Neural progenitor cell (in vitro differentiated cells): ENCODE data around the gene ATAD2B. TPM values are rescaled to one million over a fixed set of nuclear protein-coding genes. Genes with fewer than 3 reads are reported as not detected.

Experiments used
- DNase-seq: peaks from one replicate; pipeline ENCODE4 v3.0.0-alpha.2; 2016; ENCODE audit warnings: low spot score
- H2AFZ ChIP-seq: fragments of 200-600 bp; sonication (generic); replicated peaks from 2 replicates; pipeline ENCODE4 v1.6.1; 2016; ENCODE audit warnings: antibody characterized with exemption
- H3F3A ChIP-seq: fragments of 200-600 bp; sonication (generic); 2 replicates; pipeline ENCODE4 v1.6.1; 2016; ENCODE audit warnings: antibody characterized with exemption, low read depth
- H3K27ac ChIP-seq: fragments of 200-600 bp; sonication (generic); 2 replicates; pipeline ENCODE4 v1.5.1; 2016; ENCODE audit warnings: mild to moderate bottlenecking
- H3K27me3 ChIP-seq: fragments of 200-600 bp; sonication (generic); 2 replicates; pipeline ENCODE4 v1.6.1; 2016; ENCODE audit warnings: mild to moderate bottlenecking, moderate library complexity
- H3K36me3 ChIP-seq: fragments of 200-600 bp; sonication (generic); 2 replicates; pipeline ENCODE4 v1.5.1; 2016
- H3K4me1 ChIP-seq: fragments of 200-600 bp; sonication (generic); 2 replicates; pipeline ENCODE4 v1.6.1; 2016; ENCODE audit warnings: mixed run types
- H3K4me2 ChIP-seq: fragments of 200-600 bp; sonication (generic); 2 replicates; pipeline ENCODE4 v1.6.1; 2016
- H3K4me3 ChIP-seq: fragments of 200-600 bp; sonication (generic); 2 replicates; pipeline ENCODE4 v1.5.1; 2016
- H3K79me2 ChIP-seq: fragments of 200-600 bp; sonication (generic); 2 replicates; pipeline ENCODE4 v1.6.1; 2016; ENCODE audit warnings: low read depth
- H3K9ac ChIP-seq: fragments of 200-600 bp; sonication (generic); 2 replicates; pipeline ENCODE4 v1.6.1; 2016
- H3K9me3 ChIP-seq: fragments of 200-600 bp; sonication (generic); 2 replicates; pipeline ENCODE4 v1.5.1; 2016; ENCODE audit warnings: low read depth
- H4K20me1 ChIP-seq: fragments of 200-600 bp; sonication (generic); 2 replicates; pipeline ENCODE4 v1.6.1; 2016; ENCODE audit warnings: low read depth
- H3K27ac Mint-ChIP-seq: 3 replicates; pipeline ENCODE4 v1.8.0; 2021; ENCODE audit warnings: mixed read lengths
- H3K27me3 Mint-ChIP-seq: 2 replicates; pipeline ENCODE4 v1.8.0; 2022; ENCODE audit warnings: low read depth, mild to moderate bottlenecking, inconsistent platforms, moderate library complexity, mixed read lengths; ENCODE audit not compliant: insufficient read depth
- H3K36me3 Mint-ChIP-seq: 3 replicates; pipeline ENCODE4 v1.8.0; 2021; ENCODE audit warnings: mixed read lengths
- H3K4me1 Mint-ChIP-seq: 3 replicates; pipeline ENCODE4 v1.8.0; 2021; ENCODE audit warnings: mixed read lengths
- H3K4me3 Mint-ChIP-seq: 3 replicates; pipeline ENCODE4 v1.8.0; 2021; ENCODE audit warnings: mild to moderate bottlenecking, moderate library complexity, mixed read lengths
- H3K9me3 Mint-ChIP-seq: 3 replicates; pipeline ENCODE4 v1.8.0; 2020; ENCODE audit warnings: mixed read lengths
- CTCF ChIP-seq: fragments of 200-600 bp; sonication (generic); IDR thresholded peaks from 2 replicates; pipeline ENCODE4 v1.5.1; 2017; ENCODE audit warnings: antibody characterized with exemption, mild to moderate bottlenecking
- EZH2 ChIP-seq: fragments of 200-600 bp; sonication (generic); IDR thresholded peaks from 2 replicates; pipeline ENCODE4 v1.6.1; 2017; ENCODE audit warnings: antibody characterized with exemption, mild to moderate bottlenecking, moderate library complexity
- EZH2phosphoT487 ChIP-seq: fragments of 200-600 bp; sonication (generic); IDR thresholded peaks from 2 replicates; pipeline ENCODE4 v1.6.1; 2017; ENCODE audit warnings: antibody characterized with exemption
- total RNA-seq: library from RNA; depleted of rRNA; stranded (reverse); fragments of >200 nt; gene quantifications from 2 replicates; pipeline ENCODE4 v1.2.3, GENCODE V29; 2015; ENCODE audit warnings: low replicate concordance

ATAD2B gene
- total RNA-seq, 1 donor from 2014 or later: 38.7 TPM

DNA sequence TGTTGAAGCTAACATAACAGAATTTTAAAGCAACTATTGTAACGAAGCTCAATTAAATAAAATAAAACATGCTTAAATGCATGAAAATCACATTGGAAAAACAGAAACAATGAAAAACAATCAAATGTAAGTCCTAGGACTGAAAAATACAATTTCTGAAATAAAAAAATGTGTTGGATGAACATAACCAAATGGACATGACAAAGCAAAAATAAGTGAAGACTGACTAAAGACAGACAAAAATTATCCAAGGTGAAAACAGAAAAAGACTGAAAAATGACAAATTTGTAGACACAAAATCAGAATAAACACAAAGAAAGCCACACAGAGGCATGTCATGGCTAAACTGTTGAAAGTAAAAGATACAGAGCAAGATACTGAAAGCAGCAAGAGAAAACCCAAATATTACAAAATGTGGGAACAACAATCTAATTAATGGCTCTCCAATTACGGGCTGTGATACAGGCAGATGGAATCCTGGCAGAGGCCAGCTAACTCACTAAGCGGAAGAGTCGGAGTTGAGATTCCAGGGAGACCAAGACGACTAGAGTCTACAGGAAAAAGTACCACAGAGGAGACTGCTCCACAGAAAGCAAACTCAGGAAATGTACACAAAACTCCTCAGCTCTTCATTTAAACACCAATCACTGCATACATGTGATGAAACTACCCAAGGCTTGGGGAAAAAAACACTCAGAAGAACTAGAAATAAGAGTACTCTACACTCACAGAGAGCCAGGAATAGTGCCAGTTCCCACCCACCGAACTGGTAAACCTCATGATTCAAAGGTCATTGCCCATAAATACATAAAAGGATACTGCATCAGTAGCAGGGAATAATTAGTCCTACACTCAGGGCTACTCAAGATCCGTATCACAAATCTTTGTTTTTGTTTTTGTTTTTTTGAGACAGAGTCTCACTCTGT, 83.6 kb downstream of the ATAD2B start:
- Histone ChIP-seq H3K36me3 (peaks cover 9% of the 10 kb centered on the region), H3K27ac (no peak overlapping the region), H3K4me2 (no peak overlapping the region), H4K20me1 (no peaks in the 10 kb centered on the region), H3K4me3 (no peak overlapping the region), H3K27me3 (no peaks in the 10 kb centered on the region), H3F3A (no peaks in the 10 kb centered on the region), H2AFZ (no peak overlapping the region), H3K9ac (no peak overlapping the region), H3K79me2 (peaks cover 6% of the 10 kb centered on the region), H3K4me1 (peaks cover 6% of the 10 kb centered on the region), H3K9me3 (no peaks in the 10 kb centered on the region)
- H3K4me1 Mint-ChIP-seq: no peaks in the 10 kb centered on the region
- peaks cover 21% of the 10 kb centered on the region for H3K9me3 Mint-ChIP-seq
- no peaks in the 10 kb centered on the region for H3K27me3 Mint-ChIP-seq
- H3K27ac Mint-ChIP-seq: no peak overlapping the region
- H3K36me3 Mint-ChIP-seq: peaks cover 35% of the 10 kb centered on the region
- H3K4me3 Mint-ChIP-seq: no peak overlapping the region
- DNase-seq: no peak
- no peak for TF ChIP-seq EZH2
- TF ChIP-seq CTCF: no peak
- no peak for TF ChIP-seq EZH2phosphoT487

DNA sequence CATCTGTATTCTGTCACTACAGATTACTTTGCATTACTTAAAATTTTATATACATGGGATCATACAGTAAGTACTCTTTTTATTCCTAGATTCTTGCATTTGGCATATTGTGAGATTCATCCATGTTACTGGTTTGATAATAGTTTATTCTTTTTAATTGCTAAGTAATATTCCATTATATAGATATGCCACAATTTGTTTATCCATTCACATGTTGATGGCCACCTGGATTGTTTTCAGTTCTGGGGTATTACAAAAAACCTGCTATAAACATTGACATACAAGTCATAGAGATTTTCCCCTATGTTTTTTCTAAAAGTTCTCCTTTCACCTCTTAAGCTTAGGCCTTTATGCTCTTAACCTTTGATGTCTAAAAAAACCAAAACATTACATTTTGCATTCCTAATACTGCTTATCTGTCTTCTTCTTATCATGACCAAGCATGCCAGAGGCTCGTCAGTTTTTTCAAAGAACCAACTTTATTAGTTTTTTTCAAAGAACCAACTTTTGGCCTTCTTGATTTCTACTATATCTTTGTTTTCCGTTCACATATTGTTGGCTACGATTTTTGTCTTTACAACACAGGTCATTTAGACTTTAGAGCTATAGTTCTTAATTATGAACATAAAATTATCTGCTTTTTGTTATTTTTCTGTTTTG, 86.9 kb downstream of the ATAD2B start:
- H3K36me3 Mint-ChIP-seq: peaks cover 51% of the 10 kb centered on the region
- H3K4me3 Mint-ChIP-seq: no peak overlapping the region

DNA sequence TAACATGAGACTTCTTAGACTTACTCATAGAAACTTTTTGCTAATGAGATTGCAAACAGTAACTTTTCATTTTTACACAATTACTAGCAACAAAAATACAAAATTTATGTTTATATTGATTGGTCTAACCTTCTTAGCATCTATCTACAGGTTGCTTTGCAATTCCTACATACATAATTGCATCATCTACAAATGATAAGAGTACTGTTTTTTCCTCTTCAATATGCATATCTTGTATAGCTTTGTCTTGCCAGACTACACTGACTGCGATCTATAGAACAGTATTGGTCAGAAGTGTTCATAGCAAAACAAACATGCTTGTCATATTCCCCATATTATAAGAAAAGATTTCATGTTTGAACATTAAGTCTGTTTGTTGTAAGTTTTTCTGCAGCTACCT, 87.9 kb downstream of the ATAD2B start:
- H3K27ac Mint-ChIP-seq: no peak overlapping the region
- H3K4me3 Mint-ChIP-seq: no peak overlapping the region
- Histone ChIP-seq H3K36me3 (peaks cover 9% of the 10 kb centered on the region), H3K9ac (no peak overlapping the region), H2AFZ (no peak overlapping the region), H3K4me2 (no peak overlapping the region), H3F3A (no peaks in the 10 kb centered on the region), H3K4me1 (peaks cover 6% of the 10 kb centered on the region), H3K27me3 (no peaks in the 10 kb centered on the region), H3K79me2 (peaks cover 6% of the 10 kb centered on the region), H3K4me3 (no peak overlapping the region), H3K27ac (no peak overlapping the region), H4K20me1 (no peaks in the 10 kb centered on the region), H3K9me3 (no peaks in the 10 kb centered on the region)
- H3K27me3 Mint-ChIP-seq: peaks cover 2% of the 10 kb centered on the region
- H3K36me3 Mint-ChIP-seq: peaks cover 45% of the 10 kb centered on the region
- no peak for DNase-seq
- H3K9me3 Mint-ChIP-seq: peaks cover 21% of the 10 kb centered on the region
- no peaks in the 10 kb centered on the region for H3K4me1 Mint-ChIP-seq
- TF ChIP-seq EZH2phosphoT487: no peak
- TF ChIP-seq EZH2: no peak
- TF ChIP-seq CTCF: no peak

More for the DNA sequence above, 86.9 kb downstream of the ATAD2B start:
- H3K36me3 ChIP-seq: peaks cover 9% of the 10 kb centered on the region
- peaks cover 6% of the 10 kb centered on the region for H3K4me1 ChIP-seq
- TF ChIP-seq EZH2phosphoT487 (no peak), EZH2 (no peak), CTCF (no peak)
- no peak for DNase-seq
- no peaks in the 10 kb centered on the region for H4K20me1 ChIP-seq
- no peak overlapping the region for H3K27ac Mint-ChIP-seq
- H3K27ac ChIP-seq: no peak overlapping the region
- H3K4me3 ChIP-seq: no peak overlapping the region
- no peak overlapping the region for H3K4me2 ChIP-seq
- H3K27me3 Mint-ChIP-seq: peaks cover 2% of the 10 kb centered on the region
- H3K9me3 Mint-ChIP-seq: peaks cover 31% of the 10 kb centered on the region
- no peaks in the 10 kb centered on the region for H3K4me1 Mint-ChIP-seq
- H3K9ac ChIP-seq: no peak overlapping the region
- no peak overlapping the region for H2AFZ ChIP-seq
- no peaks in the 10 kb centered on the region for H3F3A ChIP-seq
- H3K9me3 ChIP-seq: no peaks in the 10 kb centered on the region
- peaks cover 6% of the 10 kb centered on the region for H3K79me2 ChIP-seq
- no peaks in the 10 kb centered on the region for H3K27me3 ChIP-seq
